HFFc6 (cell line): ENCODE data around the gene BCL2. TPM values are rescaled to one million over a fixed set of nuclear protein-coding genes. Genes with fewer than 3 reads are reported as not detected.

Experiments
- DNase-seq: peaks from one replicate; pipeline ENCODE4 v3.0.0-alpha.2; 2018
- H3K27ac Mint-ChIP-seq: 2 replicates; pipeline ENCODE4 v1.8.0; 2020; ENCODE audit warnings: mild to moderate bottlenecking, mixed read lengths
- H3K27me3 Mint-ChIP-seq: 2 replicates; pipeline ENCODE4 v1.8.0; 2021; ENCODE audit warnings: mild to moderate bottlenecking, moderate library complexity, mixed read lengths; ENCODE audit not compliant: insufficient read depth
- H3K36me3 Mint-ChIP-seq: 2 replicates; pipeline ENCODE4 v1.8.0; 2021; ENCODE audit warnings: low read depth, mixed read lengths
- H3K4me1 Mint-ChIP-seq: 2 replicates; pipeline ENCODE4 v1.8.0; 2020; ENCODE audit warnings: low read depth, mixed read lengths
- H3K4me3 Mint-ChIP-seq: 2 replicates; pipeline ENCODE4 v1.8.0; 2020; ENCODE audit warnings: mild to moderate bottlenecking, moderate library complexity, mixed read lengths
- H3K9me3 Mint-ChIP-seq: 2 replicates; pipeline ENCODE4 v1.8.0; 2020; ENCODE audit warnings: mild to moderate bottlenecking, mixed read lengths
- total RNA-seq, 6 experiments: library from RNA; stranded (reverse); fragmentation: NEBNext Ultra II Directional; extraction: Animal tissue kit (Norgen Biotek cat#: 25700); gene quantifications; 2 replicates in 1 of 6; 3 replicates in 5 of 6; pipeline ENCODE4 v1.2.3, GENCODE V29; 2021
- TF ChIP-seq, protein P1 (sequence below): fragments of 200-600 bp; sonication (generic); IDR thresholded peaks from 2 replicates; pipeline ENCODE4 v1.5.0; 2021; ENCODE audit warnings: antibody characterized with exemption, mild to moderate bottlenecking

BCL2 gene
- total RNA-seq, 6 experiments from 2014 or later = 0.17 to 1.1 (median 0.95) TPM

DNA sequence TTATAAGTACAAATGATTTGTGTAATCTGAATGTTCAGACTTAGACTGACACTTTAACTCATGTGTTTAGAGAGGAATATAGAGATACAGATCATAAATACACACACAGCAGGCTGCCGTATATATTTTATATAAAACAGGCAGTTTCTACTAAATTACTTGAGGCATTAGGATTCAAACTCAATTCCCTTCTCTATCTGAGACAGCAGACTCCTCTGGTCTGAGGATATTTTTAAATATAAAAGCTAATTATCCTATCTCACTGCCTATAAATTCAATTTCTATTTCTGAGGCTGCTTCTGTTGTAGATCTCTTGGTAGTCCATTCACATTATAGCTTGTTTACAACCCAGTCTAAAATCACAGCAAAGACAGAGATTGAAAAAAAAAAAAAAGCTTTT lies 46.9 kb downstream of the BCL2 start:
- Mint-ChIP-seq H3K4me3 (no peak overlapping the region), H3K27ac (no peak overlapping the region), H3K4me1 (no peaks in the 10 kb centered on the region), H3K9me3 (no peaks in the 10 kb centered on the region), H3K27me3 (peaks cover 40% of the 10 kb centered on the region), H3K36me3 (no peaks in the 10 kb centered on the region)
- TF ChIP-seq, protein P1, sequence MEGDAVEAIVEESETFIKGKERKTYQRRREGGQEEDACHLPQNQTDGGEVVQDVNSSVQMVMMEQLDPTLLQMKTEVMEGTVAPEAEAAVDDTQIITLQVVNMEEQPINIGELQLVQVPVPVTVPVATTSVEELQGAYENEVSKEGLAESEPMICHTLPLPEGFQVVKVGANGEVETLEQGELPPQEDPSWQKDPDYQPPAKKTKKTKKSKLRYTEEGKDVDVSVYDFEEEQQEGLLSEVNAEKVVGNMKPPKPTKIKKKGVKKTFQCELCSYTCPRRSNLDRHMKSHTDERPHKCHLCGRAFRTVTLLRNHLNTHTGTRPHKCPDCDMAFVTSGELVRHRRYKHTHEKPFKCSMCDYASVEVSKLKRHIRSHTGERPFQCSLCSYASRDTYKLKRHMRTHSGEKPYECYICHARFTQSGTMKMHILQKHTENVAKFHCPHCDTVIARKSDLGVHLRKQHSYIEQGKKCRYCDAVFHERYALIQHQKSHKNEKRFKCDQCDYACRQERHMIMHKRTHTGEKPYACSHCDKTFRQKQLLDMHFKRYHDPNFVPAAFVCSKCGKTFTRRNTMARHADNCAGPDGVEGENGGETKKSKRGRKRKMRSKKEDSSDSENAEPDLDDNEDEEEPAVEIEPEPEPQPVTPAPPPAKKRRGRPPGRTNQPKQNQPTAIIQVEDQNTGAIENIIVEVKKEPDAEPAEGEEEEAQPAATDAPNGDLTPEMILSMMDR = no peak
- no peak for DNase-seq

DNA sequence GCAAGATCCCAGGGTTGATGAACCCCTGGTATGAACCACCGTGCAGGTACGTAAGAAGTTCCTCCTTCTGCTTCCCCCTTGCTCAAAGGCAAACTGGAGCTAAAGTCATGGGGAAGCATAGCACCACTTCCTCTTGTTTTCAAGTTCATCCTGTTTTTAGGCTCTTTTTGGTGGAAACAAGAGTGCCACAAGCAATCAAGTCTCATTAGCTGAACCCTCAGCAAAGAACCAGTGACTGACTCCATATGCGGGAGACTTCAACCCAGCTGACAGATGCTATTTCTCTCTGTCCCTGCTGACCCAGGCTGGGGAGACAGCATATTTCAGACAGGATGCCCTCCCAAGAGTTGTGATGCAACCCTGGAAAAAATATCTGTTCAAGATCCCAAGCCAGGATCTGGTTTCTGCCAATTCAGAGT lies 47.7 kb downstream of the BCL2 start:
- H3K36me3 Mint-ChIP-seq = no peaks in the 10 kb centered on the region
- no peak for DNase-seq
- no peaks in the 10 kb centered on the region for H3K4me1 Mint-ChIP-seq
- TF ChIP-seq, protein P1 = no peak
- no peak overlapping the region for H3K27ac Mint-ChIP-seq
- no peaks in the 10 kb centered on the region for H3K9me3 Mint-ChIP-seq
- no peak overlapping the region for H3K4me3 Mint-ChIP-seq
- H3K27me3 Mint-ChIP-seq = peaks cover 39% of the 10 kb centered on the region

DNA sequence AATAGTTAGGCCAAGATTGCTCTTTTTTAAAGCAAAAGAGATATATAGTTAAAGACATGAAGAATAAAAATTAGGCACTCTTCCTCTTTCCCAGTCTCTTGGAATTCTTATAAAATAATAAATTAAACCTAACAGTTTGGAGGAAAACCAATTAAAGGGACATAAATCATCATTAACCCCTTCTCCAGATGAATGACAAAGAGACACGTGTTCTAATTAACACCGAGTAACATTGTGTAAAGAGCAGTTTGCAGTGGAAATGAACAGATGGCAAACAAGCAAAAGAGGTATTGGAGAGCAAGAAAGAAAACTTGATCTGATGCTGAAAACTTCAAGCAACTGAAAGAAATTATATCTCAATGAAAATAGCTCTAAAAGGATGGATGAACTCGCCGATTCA lies 48.4 kb downstream of the BCL2 start:
- no peaks in the 10 kb centered on the region for H3K4me1 Mint-ChIP-seq
- no peak overlapping the region for H3K27ac Mint-ChIP-seq
- no peaks in the 10 kb centered on the region for H3K9me3 Mint-ChIP-seq
- DNase-seq = no peak
- H3K27me3 Mint-ChIP-seq = peaks cover 32% of the 10 kb centered on the region
- H3K36me3 Mint-ChIP-seq = no peaks in the 10 kb centered on the region
- TF ChIP-seq, protein P1 = no peak
- no peak overlapping the region for H3K4me3 Mint-ChIP-seq

DNA sequence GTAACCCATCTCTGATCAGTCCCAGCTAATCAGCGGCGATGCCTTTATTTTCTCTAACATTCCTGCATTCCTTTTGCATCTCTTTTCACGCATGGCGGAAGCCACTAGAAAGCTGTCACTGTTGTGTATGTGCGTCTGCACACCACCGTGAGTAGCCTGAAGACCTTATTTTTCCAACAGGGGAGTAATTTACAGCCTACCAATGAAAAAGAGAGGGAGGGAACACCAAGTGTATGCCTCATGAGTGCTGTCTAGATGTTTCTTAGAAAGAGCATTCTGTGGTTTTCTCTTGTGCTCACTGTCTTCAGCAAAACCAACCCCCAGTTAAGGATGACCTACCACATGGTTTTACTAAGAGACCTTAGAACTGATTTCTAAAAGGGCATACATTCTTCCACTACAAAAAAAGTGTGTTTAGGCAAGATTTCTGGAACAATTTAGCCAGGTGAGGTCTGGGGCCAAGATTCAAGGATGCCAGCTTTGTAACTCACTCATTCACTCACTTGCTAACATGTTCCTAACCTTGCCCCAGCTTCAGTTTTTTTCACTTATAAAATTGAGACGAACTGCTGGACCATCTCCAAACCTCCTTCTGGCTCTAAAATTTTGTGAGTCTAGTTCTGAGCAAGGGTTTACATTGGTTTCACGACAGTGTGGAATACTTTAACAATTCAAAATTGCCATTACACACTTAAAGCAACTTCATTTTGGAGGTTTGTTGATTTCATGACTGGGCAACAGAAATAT lies 51.4 kb downstream of the BCL2 start:
- Mint-ChIP-seq H3K36me3 (no peaks in the 10 kb centered on the region), H3K27me3 (peaks cover 23% of the 10 kb centered on the region), H3K9me3 (no peaks in the 10 kb centered on the region), H3K4me1 (no peaks in the 10 kb centered on the region), H3K4me3 (no peak overlapping the region), H3K27ac (no peak overlapping the region)
- TF ChIP-seq, protein P1 = no peak
- DNase-seq = no peak

DNA sequence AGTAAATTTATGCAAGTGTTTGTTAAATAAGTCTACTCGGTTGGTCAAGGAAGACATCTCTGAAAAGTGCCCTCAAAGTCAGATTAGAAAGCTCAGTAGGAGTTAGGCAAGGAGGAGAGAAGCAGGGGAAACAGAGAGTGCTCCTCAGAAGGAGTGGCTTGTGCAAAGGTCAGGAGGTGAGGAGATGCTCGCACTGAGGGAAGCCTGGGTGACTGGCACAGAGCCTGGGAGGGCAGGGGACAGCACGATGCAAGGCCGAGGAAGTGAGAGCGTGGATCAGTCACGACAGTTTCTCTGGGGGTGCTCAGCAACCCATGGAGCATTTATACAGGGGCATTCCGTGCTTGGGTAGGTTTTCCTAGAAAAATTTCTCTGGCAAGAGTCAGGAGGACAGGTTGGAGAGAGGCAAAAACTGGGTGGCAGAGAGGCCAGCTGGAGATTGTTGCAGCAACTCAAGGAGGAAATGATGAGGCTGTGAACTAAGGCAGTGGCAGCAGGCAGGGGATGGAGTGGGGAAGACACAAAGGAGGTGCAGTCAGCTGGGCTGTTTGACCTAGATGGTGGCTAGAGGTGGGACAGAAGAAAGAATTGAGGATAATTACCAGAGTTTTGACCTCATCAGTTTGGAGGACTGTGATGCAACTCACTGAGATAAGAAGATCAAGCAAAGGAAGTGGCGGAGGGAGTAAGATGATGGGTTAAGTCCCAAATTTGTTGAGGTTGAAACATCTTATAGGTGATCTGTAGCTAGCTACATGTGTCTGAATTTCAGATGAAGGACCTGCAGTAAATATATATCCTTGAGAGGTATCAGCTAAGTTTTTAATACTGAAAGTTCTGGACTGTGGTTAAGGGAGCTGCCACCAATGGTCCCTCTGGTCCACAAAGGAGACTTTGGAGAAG lies 52.4 kb downstream of the BCL2 start:
- Mint-ChIP-seq H3K27me3 (peaks cover 23% of the 10 kb centered on the region), H3K36me3 (no peaks in the 10 kb centered on the region), H3K27ac (no peak overlapping the region), H3K4me1 (no peaks in the 10 kb centered on the region), H3K4me3 (no peak overlapping the region), H3K9me3 (no peaks in the 10 kb centered on the region)
- DNase-seq = no peak
- TF ChIP-seq, protein P1 = no peak
